H1 (cell line): ENCODE measurements around the gene OSR1. TPM values are rescaled to one million over a fixed set of nuclear protein-coding genes. Genes with fewer than 3 reads are reported as not detected.

ENCODE experiments used
- CTCF ChIA-PET: fragments of 300-600 bp; sonication (Branson Sonifier 250); formaldehyde crosslinking; loops from one replicate; lab custom pipeline; 2021; ENCODE audit not compliant: partially characterized antibody; lab: Charles Lee
- POLR2A ChIA-PET: fragments of 300-600 bp; sonication (Branson Sonifier 250); formaldehyde crosslinking; loops from one replicate; lab custom pipeline; 2021; ENCODE audit warnings: inconsistent platforms; ENCODE audit not compliant: partially characterized antibody; lab: Charles Lee
- DNase-seq, 2 experiments: peaks; one replicate each; pipeline versions ENCODE4 v3.0.0 to v3.0.0-alpha.2; 2010 to 2022; ENCODE audit warnings: low spot score in 2 of 2, low read depth in 1 of 2, mixed read lengths in 1 of 2
- FAIRE-seq: peaks from 2 replicates; lab custom pipeline; 2011; peaks lifted over from hg19 to GRCh38; lab: Jason Lieb, UNC
- H2AFZ ChIP-seq: 2 replicates; pipeline ENCODE4 v1.8.1; 2012; ENCODE audit warnings: low read length, inconsistent platforms
- H2AK5ac ChIP-seq: 2 replicates; pipeline ENCODE4 v1.6.1; 2013; ENCODE audit warnings: low read depth, low read length
- H2BK120ac ChIP-seq: replicated peaks from 2 replicates; pipeline ENCODE3; 2013; ENCODE audit warnings: low read depth, low read length, inconsistent platforms
- H2BK12ac ChIP-seq: 2 replicates; pipeline ENCODE4 v1.6.1; 2013; ENCODE audit warnings: low read depth, low read length
- H2BK15ac ChIP-seq: 2 replicates; pipeline ENCODE4 v1.6.1; 2013; ENCODE audit warnings: low read length
- H2BK20ac ChIP-seq: 2 replicates; pipeline ENCODE4 v1.6.1; 2013; ENCODE audit warnings: low read length
- H2BK5ac ChIP-seq: 2 replicates; pipeline ENCODE4 v1.6.1; 2013; ENCODE audit warnings: low read depth, low read length
- H3K14ac ChIP-seq: 2 replicates; pipeline ENCODE4 v1.6.1; 2013; ENCODE audit warnings: inconsistent platforms; ENCODE audit not compliant: insufficient read length
- H3K18ac ChIP-seq: 2 replicates; pipeline ENCODE4 v1.6.1; 2013; ENCODE audit warnings: low read length; ENCODE audit errors: extremely low read depth
- H3K23ac ChIP-seq: 2 replicates; pipeline ENCODE4 v1.6.1; 2013; ENCODE audit warnings: inconsistent platforms; ENCODE audit not compliant: insufficient read length
- H3K23me2 ChIP-seq: 2 replicates; pipeline ENCODE4 v1.6.1; 2013; ENCODE audit warnings: low read depth, low read length
- H3K27ac ChIP-seq: 2 replicates; pipeline ENCODE4 v1.6.1; 2011; ENCODE audit warnings: low read depth, low read length, inconsistent platforms
- H3K27me3 ChIP-seq, 4 experiments: replicated peaks in 1 of 4; 1 replicate in 1 of 4; 2 replicates in 3 of 4; pipeline versions ENCODE4 v1.6.1 to v1.8.1; 2011 to 2013; ENCODE audit warnings: low read length in 3 of 4, mild to moderate bottlenecking in 3 of 4, inconsistent platforms in 2 of 4, mixed read lengths in 2 of 4, moderate library complexity in 1 of 4; ENCODE audit not compliant: control insufficient read depth in 3 of 4, insufficient read depth in 3 of 4; ENCODE audit errors: extremely low read depth in 1 of 4
- H3K36me3 ChIP-seq, 4 experiments: 2 replicates each; pipeline versions ENCODE4 v1.6.1 to v1.8.1; 2011 to 2013; ENCODE audit warnings: mild to moderate bottlenecking in 4 of 4, low read length in 3 of 4, moderate library complexity in 2 of 4, control low read depth in 1 of 4, inconsistent platforms in 1 of 4; ENCODE audit not compliant: insufficient read depth in 4 of 4, control insufficient read depth in 2 of 4
- H3K4ac ChIP-seq: replicated peaks from 2 replicates; pipeline ENCODE3; 2013; ENCODE audit warnings: low read length, low read depth, mixed read lengths, inconsistent platforms; ENCODE audit not compliant: insufficient read length
- H3K4me1 ChIP-seq, 4 experiments: replicated peaks in 1 of 4; 1 replicate in 1 of 4; 2 replicates in 3 of 4; pipeline versions ENCODE4 v1.6.1 to v1.8.1; 2011 to 2013; ENCODE audit warnings: low read length in 3 of 4, inconsistent platforms in 2 of 4, mixed read lengths in 1 of 4; ENCODE audit not compliant: insufficient read depth in 4 of 4, control insufficient read depth in 3 of 4
- H3K4me2 ChIP-seq, 2 experiments: 2 replicates each; pipeline versions ENCODE4 v1.6.1 to v1.8.1; 2011 to 2013; ENCODE audit warnings: low read depth in 2 of 2, low read length in 2 of 2, control low read depth in 1 of 2, inconsistent platforms in 1 of 2, mild to moderate bottlenecking in 1 of 2; ENCODE audit not compliant: insufficient read depth in 1 of 2
- H3K4me3 ChIP-seq, 4 experiments: fragments of 200-600, 300-600 bp in 1 of 4; sonication (generic), shearing (Covaris generic), sonication (Bioruptor Twin) in 1 of 4; 2 replicates each; pipeline versions ENCODE4 v1.5.1 to v1.8.1; 2011 to 2016; ENCODE audit warnings: low read length in 4 of 4, low read depth in 3 of 4, control low read depth in 2 of 4, inconsistent platforms in 2 of 4, mild to moderate bottlenecking in 2 of 4, mixed read lengths in 1 of 4, moderate library complexity in 1 of 4; ENCODE audit not compliant: insufficient read depth in 2 of 4; ENCODE audit errors: extremely low read depth in 1 of 4
- H3K56ac ChIP-seq: replicated peaks from 2 replicates; pipeline ENCODE3; 2013; ENCODE audit warnings: low read depth, mild to moderate bottlenecking, mixed read lengths, low read length, inconsistent platforms; ENCODE audit not compliant: insufficient read length
- H3K79me1 ChIP-seq: 2 replicates; pipeline ENCODE4 v1.6.1; 2013; ENCODE audit warnings: low read depth, low read length, control low read depth
- H3K79me2 ChIP-seq, 2 experiments: 2 replicates each; pipeline versions ENCODE4 v1.6.1 to v1.8.1; 2012 to 2013; ENCODE audit warnings: low read length in 2 of 2, mild to moderate bottlenecking in 2 of 2, inconsistent platforms in 1 of 2; ENCODE audit not compliant: insufficient read depth in 2 of 2, control insufficient read depth in 1 of 2
- H3K9ac ChIP-seq, 4 experiments: replicated peaks in 1 of 4; 1 replicate in 1 of 4; 2 replicates in 3 of 4; pipeline versions ENCODE4 v1.6.1 to v1.8.1; 2011 to 2013; ENCODE audit warnings: low read depth in 3 of 4, low read length in 3 of 4, control low read depth in 2 of 4, mild to moderate bottlenecking in 2 of 4, moderate library complexity in 2 of 4, inconsistent platforms in 1 of 4; ENCODE audit errors: extremely low read depth in 1 of 4
- H3K9me3 ChIP-seq, 2 experiments: 2 replicates each; pipeline versions ENCODE4 v1.6.1 to v1.8.1; 2012 to 2013; ENCODE audit warnings: mild to moderate bottlenecking in 2 of 2, moderate library complexity in 2 of 2, control low read depth in 1 of 2, inconsistent platforms in 1 of 2, low read depth in 1 of 2, low read length in 1 of 2, mixed read lengths in 1 of 2; ENCODE audit not compliant: insufficient read depth in 2 of 2
- H4K20me1 ChIP-seq, 2 experiments: replicated peaks in 1 of 2; 2 replicates each; pipeline versions ENCODE3 to v1.8.1; 2011 to 2013; ENCODE audit warnings: inconsistent platforms in 2 of 2, low read length in 2 of 2, mild to moderate bottlenecking in 1 of 2; ENCODE audit not compliant: insufficient read depth in 2 of 2, control insufficient read depth in 1 of 2
- H4K5ac ChIP-seq: 2 replicates; pipeline ENCODE4 v1.6.1; 2013; ENCODE audit warnings: low read length, low read depth, mixed read lengths, inconsistent platforms; ENCODE audit not compliant: insufficient read length
- H4K8ac ChIP-seq: 2 replicates; pipeline ENCODE4 v1.8.0; 2013; ENCODE audit warnings: mild to moderate bottlenecking, moderate library complexity, low read length, inconsistent platforms; ENCODE audit not compliant: insufficient read depth; ENCODE audit errors: extremely low read depth
- H4K91ac ChIP-seq: replicated peaks from 2 replicates; pipeline ENCODE3; 2013; ENCODE audit warnings: low read length, mixed read lengths, inconsistent platforms; ENCODE audit not compliant: insufficient read length
- EZH2 ChIP-seq: fragments of 200-600 bp; sonication (generic); IDR thresholded peaks from 2 replicates; pipeline ENCODE4 v1.7.1; 2012; ENCODE audit warnings: low read depth, mild to moderate bottlenecking, moderate library complexity, low read length, inconsistent platforms; ENCODE audit not compliant: severe bottlenecking
- MAFK ChIP-seq: IDR thresholded peaks from 2 replicates; pipeline ENCODE4 v1.6.1; 2012; ENCODE audit warnings: low read depth, mild to moderate bottlenecking, improper control_type of control experiment, low read length
- NRF1 ChIP-seq: IDR thresholded peaks from 2 replicates; pipeline ENCODE4 v1.6.1; 2011; ENCODE audit warnings: mild to moderate bottlenecking, low read depth, low read length, improper control_type of control experiment
- WGBS, 2 experiments: shearing (Covaris generic) in 1 of 2; methylation state at CpG; one replicate each; pipeline versions ENCODE4 v1.1.6 to v1.1.7; 2013 to 2015; ENCODE audit warnings: low lambda C conversion rate in 2 of 2, mixed read lengths in 2 of 2, inconsistent platforms in 1 of 2, low coverage in 1 of 2, missing lambda C conversion rate in 1 of 2; ENCODE audit not compliant: insufficient replicate concordance in 2 of 2, insufficient coverage in 1 of 2, insufficient read length in 1 of 2; ENCODE audit errors: extremely low coverage in 1 of 2, missing lambda C conversion rate in 1 of 2; 5-methylcytosine and 5-hydroxymethylcytosine counted together
- polyA plus RNA-seq, 7 experiments: library from polyadenylated mRNA; depleted of rRNA in 3 of 7; stranded (reverse) in 5 of 7; unstranded in 2 of 7; fragments of >200 nt in 5 of 7; fragments of 200-250 nt in 2 of 7; gene quantifications; 1 replicate in 5 of 7; 2 replicates in 1 of 7; 4 replicates in 1 of 7; pipeline versions ENCODE4 v1.2.1 to v1.2.3, GENCODE V29; 2011 to 2013; ENCODE audit warnings: missing spikeins in 2 of 7, mixed read lengths in 2 of 7
- total RNA-seq: library from RNA; stranded (reverse); fragmentation: NEBNext Ultra II Directional; extraction: Animal tissue kit (Norgen Biotek cat#: 25700); gene quantifications from 2 replicates; pipeline ENCODE4 v1.2.1, GENCODE V29; 2021

Gene OSR1
- total and polyA plus RNA-seq, 2 of the 8 experiments (the other 6 are each of a cell fraction or from before 2014, with no cell fraction given), result 0.05 to 0.22 TPM

- no peak for FAIRE-seq
- Histone ChIP-seq H3K23me2 (no peaks in the 10 kb centered on the region), H3K4me1 (no peaks in the 10 kb centered on the region), H3K9me3 (no peaks in the 10 kb centered on the region), H2BK120ac (no peak overlapping the region), H3K18ac (no peak overlapping the region), H3K23ac (no peak overlapping the region), H2AFZ (no peak overlapping the region), H2AK5ac (no peak overlapping the region)
- CTCF ChIA-PET, result no interaction called here
- TF ChIP-seq MAFK (peak; percentile 67; the same call in 1 of the 2 replicates), NRF1 (no peak), EZH2 (no peak)
- TF ChIP-seq, all 59 proteins: peak for 1
- Histone ChIP-seq H3K4ac (no peak overlapping the region), H2BK12ac (no peak overlapping the region), H2BK5ac (no peak overlapping the region), H3K79me2 (no peaks in the 10 kb centered on the region), H2BK15ac (no peak overlapping the region), H4K8ac (no peak overlapping the region), H3K27ac (no peak overlapping the region), H3K4me3 (no peak overlapping the region), H3K14ac (no peak overlapping the region), H3K27me3 (no peaks in the 10 kb centered on the region), H3K36me3 (no peaks in the 10 kb centered on the region), H4K91ac (no peak overlapping the region), H2BK20ac (no peak overlapping the region), H4K20me1 (no peaks in the 10 kb centered on the region), H3K9ac (no peak overlapping the region), H3K4me2 (no peak overlapping the region), H3K56ac (no peak overlapping the region), H4K5ac (no peak overlapping the region), H3K79me1 (no peaks in the 10 kb centered on the region)
- POLR2A ChIA-PET, result no interaction called here
- WGBS, 2 experiments, result 87% methylated on average over 4 of the region's 4 CpGs; no CpG with 5 or more reads in 1 of the 2 experiments
- no peak for DNase-seq
Measured at GRCh38 chr2:19403785-19404184, 45.4 kb upstream of the OSR1 start.
